WERI-Rb-1 (cell line): Measurements from ENCODE around the gene ARHGAP20.

Experiments used
- DNase-seq: peaks from one replicate; pipeline ENCODE4 v3.0.0-alpha.2; 2020
- H3K27ac ChIP-seq: fragments of 250-450 bp; sonication (Bioruptor Pico); 2 replicates; pipeline ENCODE4 v1.5.1; 2020; ENCODE audit warnings: mild to moderate bottlenecking, moderate library complexity
- H3K27me3 ChIP-seq: fragments of 250-450 bp; sonication (Bioruptor Pico); 2 replicates; pipeline ENCODE4 v1.5.1; 2021; ENCODE audit warnings: mild to moderate bottlenecking, low read depth, moderate library complexity; ENCODE audit not compliant: insufficient read depth, severe bottlenecking
- H3K36me3 ChIP-seq: fragments of 250-450 bp; sonication (Bioruptor Pico); 2 replicates; pipeline ENCODE4 v1.5.1; 2020; ENCODE audit warnings: mild to moderate bottlenecking, moderate library complexity
- H3K4me3 ChIP-seq: 2 replicates; pipeline ENCODE4 v1.5.1; 2011; ENCODE audit warnings: low read depth, mild to moderate bottlenecking, control low read depth, low read length
- H3K9me3 ChIP-seq: fragments of 250-450 bp; sonication (Bioruptor Pico); 2 replicates; pipeline ENCODE4 v1.5.1; 2021; ENCODE audit warnings: mild to moderate bottlenecking, moderate library complexity; ENCODE audit not compliant: severe bottlenecking
- TF ChIP-seq, protein P1 (sequence below): IDR thresholded peaks from 2 replicates; pipeline ENCODE4 v1.5.1; 2011; ENCODE audit warnings: low read depth, mild to moderate bottlenecking, control low read depth, inconsistent platforms, low read length

Gene ARHGAP20

DNA sequence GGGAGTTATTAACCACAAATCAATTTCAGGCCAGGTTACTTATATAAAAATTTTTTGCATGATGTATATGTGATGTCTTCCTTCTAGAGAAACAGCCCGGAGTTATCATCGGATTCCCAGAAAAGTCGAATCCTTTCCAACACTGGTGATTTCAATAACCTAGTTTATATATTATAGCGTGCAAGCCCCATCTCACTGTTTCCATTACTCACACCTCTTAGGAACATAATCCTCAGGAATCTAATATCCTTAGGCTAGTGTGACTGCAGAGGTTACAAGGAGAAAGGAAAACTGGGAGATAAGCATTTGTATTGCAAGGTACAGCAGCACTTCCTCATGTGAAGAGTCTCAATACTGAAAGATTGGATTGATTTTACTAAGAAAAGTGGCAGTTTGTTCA is 20.3 kb downstream of the ARHGAP20 start:
- H3K36me3 ChIP-seq = no peaks in the 10 kb centered on the region
- no peak overlapping the region for H3K27ac ChIP-seq
- no peak for DNase-seq
- no peak overlapping the region for H3K4me3 ChIP-seq
- no peaks in the 10 kb centered on the region for H3K9me3 ChIP-seq
- H3K27me3 ChIP-seq = no peaks in the 10 kb centered on the region
- TF ChIP-seq, protein P1, sequence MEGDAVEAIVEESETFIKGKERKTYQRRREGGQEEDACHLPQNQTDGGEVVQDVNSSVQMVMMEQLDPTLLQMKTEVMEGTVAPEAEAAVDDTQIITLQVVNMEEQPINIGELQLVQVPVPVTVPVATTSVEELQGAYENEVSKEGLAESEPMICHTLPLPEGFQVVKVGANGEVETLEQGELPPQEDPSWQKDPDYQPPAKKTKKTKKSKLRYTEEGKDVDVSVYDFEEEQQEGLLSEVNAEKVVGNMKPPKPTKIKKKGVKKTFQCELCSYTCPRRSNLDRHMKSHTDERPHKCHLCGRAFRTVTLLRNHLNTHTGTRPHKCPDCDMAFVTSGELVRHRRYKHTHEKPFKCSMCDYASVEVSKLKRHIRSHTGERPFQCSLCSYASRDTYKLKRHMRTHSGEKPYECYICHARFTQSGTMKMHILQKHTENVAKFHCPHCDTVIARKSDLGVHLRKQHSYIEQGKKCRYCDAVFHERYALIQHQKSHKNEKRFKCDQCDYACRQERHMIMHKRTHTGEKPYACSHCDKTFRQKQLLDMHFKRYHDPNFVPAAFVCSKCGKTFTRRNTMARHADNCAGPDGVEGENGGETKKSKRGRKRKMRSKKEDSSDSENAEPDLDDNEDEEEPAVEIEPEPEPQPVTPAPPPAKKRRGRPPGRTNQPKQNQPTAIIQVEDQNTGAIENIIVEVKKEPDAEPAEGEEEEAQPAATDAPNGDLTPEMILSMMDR = no peak

DNA sequence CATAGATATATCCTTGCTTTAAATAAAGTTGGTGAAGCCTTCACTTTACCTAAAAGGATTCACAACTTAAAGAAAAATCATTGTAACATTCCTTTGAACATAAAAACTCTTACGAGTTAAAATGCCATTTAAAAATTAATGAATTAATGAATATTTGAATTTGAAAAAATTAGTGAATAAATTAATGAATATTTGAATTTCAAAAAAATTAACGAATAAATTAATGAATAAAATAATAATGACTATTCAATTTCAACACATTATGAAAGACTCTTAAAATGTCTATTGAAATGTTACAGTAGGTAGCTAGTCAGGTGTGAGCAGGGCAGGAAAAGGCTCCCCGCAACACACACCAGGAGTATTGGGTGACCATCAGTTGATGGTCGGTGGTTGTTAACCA is 22.9 kb downstream of the ARHGAP20 start:
- H3K4me3 ChIP-seq = no peak overlapping the region
- DNase-seq = no peak
- TF ChIP-seq, protein P1 = no peak
- H3K9me3 ChIP-seq = no peaks in the 10 kb centered on the region
- no peaks in the 10 kb centered on the region for H3K27me3 ChIP-seq
- H3K36me3 ChIP-seq = no peaks in the 10 kb centered on the region
- H3K27ac ChIP-seq = no peak overlapping the region

GRCh38 chr11:110679323-110679975 is 32.8 kb downstream of the ARHGAP20 start:
- DNase-seq = no peak
- no peaks in the 10 kb centered on the region for H3K36me3 ChIP-seq
- TF ChIP-seq, protein P1 = no peak
- no peaks in the 10 kb centered on the region for H3K9me3 ChIP-seq
- no peak overlapping the region for H3K27ac ChIP-seq
- H3K4me3 ChIP-seq = no peak overlapping the region
- no peaks in the 10 kb centered on the region for H3K27me3 ChIP-seq

DNA sequence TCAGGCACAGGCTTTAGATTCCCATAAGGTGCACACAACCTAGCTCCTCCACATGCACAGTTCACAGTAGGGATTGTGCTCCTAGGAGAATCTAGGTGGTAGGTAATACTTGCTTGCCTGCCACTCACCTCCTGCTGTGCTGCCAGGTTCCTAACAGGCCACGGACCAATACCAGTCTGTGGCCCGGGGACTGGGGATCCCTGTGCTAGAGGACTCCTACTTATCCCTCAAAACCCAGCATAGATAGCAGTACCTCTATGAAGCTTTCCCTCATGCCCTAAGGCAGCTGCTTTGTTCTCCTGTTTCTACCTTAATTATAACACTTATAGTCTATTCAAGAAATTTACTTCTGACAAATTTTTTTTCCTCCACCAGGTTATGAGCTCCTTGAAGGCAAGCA is 36.7 kb downstream of the ARHGAP20 start:
- Histone ChIP-seq H3K27me3 (no peaks in the 10 kb centered on the region), H3K9me3 (no peaks in the 10 kb centered on the region), H3K36me3 (no peaks in the 10 kb centered on the region), H3K27ac (no peak overlapping the region), H3K4me3 (no peak overlapping the region)
- TF ChIP-seq, protein P1 = no peak
- DNase-seq = no peak

DNA sequence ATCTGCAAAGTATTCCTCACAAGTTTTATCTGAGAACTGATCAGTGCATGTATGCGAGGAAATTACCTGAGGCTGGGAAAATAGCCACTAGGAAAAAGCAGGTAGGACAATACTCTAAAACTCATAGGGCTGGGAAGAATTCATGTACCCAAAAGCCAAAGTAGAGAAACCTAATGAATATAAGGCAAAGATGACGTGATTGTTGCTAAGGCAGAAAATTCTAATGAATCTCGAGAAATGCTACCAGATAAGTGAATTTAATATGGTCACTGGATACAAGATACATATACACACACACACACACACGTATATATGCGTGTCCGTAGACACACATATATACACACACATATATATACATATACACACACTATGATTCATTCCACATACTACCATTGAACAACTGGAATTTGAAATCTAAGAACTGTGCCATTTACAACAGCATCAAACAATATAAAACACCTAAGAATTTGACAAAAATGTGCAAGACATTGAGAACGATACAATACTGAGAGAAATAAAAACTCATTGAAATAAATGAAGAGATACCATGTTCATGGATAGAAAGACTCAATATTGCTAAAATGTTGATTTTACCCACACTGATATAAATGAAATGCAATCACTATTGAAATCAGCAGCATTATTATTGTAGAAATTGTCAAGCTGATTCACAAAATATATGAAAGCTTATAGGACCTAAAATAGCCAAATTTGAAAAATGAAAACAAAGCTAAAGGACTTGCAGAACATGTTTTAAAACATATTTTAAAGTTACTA is 46.4 kb downstream of the ARHGAP20 start:
- no peak for DNase-seq
- no peak overlapping the region for H3K4me3 ChIP-seq
- TF ChIP-seq, protein P1 = no peak

More for the DNA sequence above, 46.4 kb downstream of the ARHGAP20 start:
- no peaks in the 10 kb centered on the region for H3K36me3 ChIP-seq
- H3K27ac ChIP-seq = no peak overlapping the region
- H3K27me3 ChIP-seq = no peaks in the 10 kb centered on the region
- H3K9me3 ChIP-seq = no peaks in the 10 kb centered on the region
